SK-N-SH treated with all-trans-retinoic acid at 6 μM for 48 hours (cell line): Measurements from ENCODE around the gene BMPR1B.

ENCODE experiments used
- ATAC-seq: fragments of 200-7000 bp; cut with Tn5 transposase; 3 replicates; pipeline ENCODE4 v1.9.1; 2020; ENCODE audit warnings: mild to moderate bottlenecking, moderate library complexity
- ARNTL ChIP-seq: fragments of 450-650 bp; formaldehyde crosslinking; IDR thresholded peaks from 2 replicates; pipeline ENCODE4 v1.5.0; 2020; ENCODE audit warnings: low read depth, mild to moderate bottlenecking, moderate library complexity, borderline replicate concordance
- BACH2 ChIP-seq: fragments of 250-450 bp; sonication (Bioruptor Pico); IDR thresholded peaks from 2 replicates; pipeline ENCODE4 v1.9.0; 2021; ENCODE audit warnings: mild to moderate bottlenecking, borderline replicate concordance
- CREB5 ChIP-seq: fragments of 250-450 bp; sonication (Bioruptor Pico); IDR thresholded peaks from 2 replicates; pipeline ENCODE4 v1.5.1; 2020; ENCODE audit warnings: low read depth, mild to moderate bottlenecking, moderate library complexity
- CSDC2 ChIP-seq: fragments of 250-450 bp; sonication (Bioruptor Pico); IDR thresholded peaks from 2 replicates; pipeline ENCODE4 v1.5.0; 2020; ENCODE audit warnings: mild to moderate bottlenecking, moderate library complexity
- CSRNP3 ChIP-seq: fragments of 250-450 bp; sonication (Bioruptor Pico); IDR thresholded peaks from 2 replicates; pipeline ENCODE4 v1.5.1; 2021; ENCODE audit warnings: mild to moderate bottlenecking, moderate library complexity
- ESRRG ChIP-seq: fragments of 250-450 bp; sonication (Bioruptor Pico); IDR thresholded peaks from 2 replicates; pipeline ENCODE4 v1.6.1; 2021; ENCODE audit warnings: mild to moderate bottlenecking
- GLIS3 ChIP-seq: fragments of 250-450 bp; sonication (Bioruptor Pico); IDR thresholded peaks from 2 replicates; pipeline ENCODE4 v1.5.0; 2020; ENCODE audit warnings: mild to moderate bottlenecking, moderate library complexity
- ISL1 ChIP-seq: fragments of 250-450 bp; sonication (Bioruptor Pico); IDR thresholded peaks from 2 replicates; pipeline ENCODE4 v2.1.2; 2022; ENCODE audit warnings: mild to moderate bottlenecking, moderate library complexity
- OSR1 ChIP-seq: fragments of 250-450 bp; sonication (Bioruptor Pico); IDR thresholded peaks from 2 replicates; pipeline ENCODE4 v1.8.0; 2022; ENCODE audit warnings: moderate library complexity, mild to moderate bottlenecking, inconsistent platforms
- PATZ1 ChIP-seq: fragments of 250-450 bp; sonication (Bioruptor Pico); IDR thresholded peaks from 2 replicates; pipeline ENCODE4 v1.8.0; 2020; ENCODE audit warnings: mild to moderate bottlenecking, moderate library complexity, borderline replicate concordance
- PPARA ChIP-seq: fragments of 250-450 bp; sonication (Bioruptor Pico); IDR thresholded peaks from 2 replicates; pipeline ENCODE4 v1.5.0; 2020; ENCODE audit warnings: mild to moderate bottlenecking, borderline replicate concordance
- RARB ChIP-seq: fragments of 250-450 bp; sonication (Bioruptor Pico); IDR thresholded peaks from 2 replicates; pipeline ENCODE4 v1.8.0; 2021; ENCODE audit warnings: mild to moderate bottlenecking, moderate library complexity
- SNAI2 ChIP-seq: fragments of 250-450 bp; sonication (Bioruptor Pico); IDR thresholded peaks from 2 replicates; pipeline ENCODE4 v1.5.0; 2020; ENCODE audit warnings: mild to moderate bottlenecking, moderate library complexity
- TCF4 ChIP-seq: fragments of 250-450 bp; sonication (Bioruptor Pico); IDR thresholded peaks from 2 replicates; pipeline ENCODE4 v1.8.0; 2021; ENCODE audit warnings: mild to moderate bottlenecking, moderate library complexity, borderline replicate concordance
- TOX ChIP-seq: fragments of 250-450 bp; sonication (Bioruptor Pico); IDR thresholded peaks from 2 replicates; pipeline ENCODE4 v1.8.0; 2021; ENCODE audit warnings: mild to moderate bottlenecking, moderate library complexity, borderline replicate concordance
- TSHZ2 ChIP-seq: fragments of 250-450 bp; sonication (Bioruptor Pico); IDR thresholded peaks from 2 replicates; pipeline ENCODE4 v1.5.0; 2020; ENCODE audit warnings: mild to moderate bottlenecking, moderate library complexity
- ZC3H10 ChIP-seq: fragments of 250-450 bp; sonication (Bioruptor Pico); IDR thresholded peaks from 2 replicates; pipeline ENCODE4 v1.5.1; 2021; ENCODE audit warnings: mild to moderate bottlenecking, moderate library complexity
- ZFP3 ChIP-seq: fragments of 250-450 bp; sonication (Bioruptor Pico); IDR thresholded peaks from 2 replicates; pipeline ENCODE4 v1.5.0; 2020; ENCODE audit warnings: mild to moderate bottlenecking, moderate library complexity
- ZFP30 ChIP-seq: fragments of 450-650 bp; formaldehyde crosslinking; IDR thresholded peaks from 2 replicates; pipeline ENCODE4 v1.5.0; 2022; ENCODE audit warnings: mild to moderate bottlenecking, moderate library complexity
- ZNF565 ChIP-seq: fragments of 450-650 bp; formaldehyde crosslinking; conservative IDR thresholded peaks from 2 replicates; pipeline ENCODE4 v1.5.0; 2020; ENCODE audit warnings: low read depth, mild to moderate bottlenecking, moderate library complexity
- ZNF70 ChIP-seq: fragments of 450-650 bp; formaldehyde crosslinking; IDR thresholded peaks from 2 replicates; pipeline ENCODE4 v1.5.0; 2020; ENCODE audit warnings: mild to moderate bottlenecking, moderate library complexity
- ZNF8 ChIP-seq: fragments of 450-650 bp; formaldehyde crosslinking; IDR thresholded peaks from 2 replicates; pipeline ENCODE4 v1.5.0; 2020; ENCODE audit warnings: mild to moderate bottlenecking, moderate library complexity
- TF ChIP-seq, protein P1 (sequence below): fragments of 250-450 bp; sonication (Bioruptor Pico); IDR thresholded peaks from 2 replicates; pipeline ENCODE4 v1.8.0; 2021; ENCODE audit warnings: low read depth, mild to moderate bottlenecking, moderate library complexity, borderline replicate concordance

BMPR1B gene

DNA sequence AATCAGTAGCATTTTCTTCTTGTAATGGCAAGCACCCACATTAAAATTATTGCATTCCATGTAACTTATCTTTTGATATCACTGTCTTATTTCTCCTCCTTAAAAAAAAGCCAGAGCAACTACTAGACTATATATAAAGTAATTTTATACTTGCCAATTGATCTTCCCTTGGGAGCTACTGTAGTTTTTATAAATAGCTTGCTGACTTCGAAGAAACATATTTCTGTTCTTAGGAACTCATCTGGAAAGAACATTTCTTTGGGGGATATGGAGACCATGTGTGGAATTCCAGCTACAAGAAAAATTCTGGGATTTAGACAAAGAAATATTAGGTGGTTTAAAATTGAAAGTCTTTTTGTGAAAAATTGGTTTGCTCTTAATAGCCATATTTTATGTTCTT is 94.9 kb downstream of the BMPR1B start (continued):
- no peak for TF ChIP-seq BACH2 (CRISPR knock-in tag)
- TF ChIP-seq ESRRG (CRISPR knock-in tag): no peak

- no peak for ATAC-seq
- TF ChIP-seq BACH2 (CRISPR knock-in tag): no peak
Measured at GRCh38 chr4:94856030-94856429, 98.3 kb downstream of the BMPR1B start.

DNA sequence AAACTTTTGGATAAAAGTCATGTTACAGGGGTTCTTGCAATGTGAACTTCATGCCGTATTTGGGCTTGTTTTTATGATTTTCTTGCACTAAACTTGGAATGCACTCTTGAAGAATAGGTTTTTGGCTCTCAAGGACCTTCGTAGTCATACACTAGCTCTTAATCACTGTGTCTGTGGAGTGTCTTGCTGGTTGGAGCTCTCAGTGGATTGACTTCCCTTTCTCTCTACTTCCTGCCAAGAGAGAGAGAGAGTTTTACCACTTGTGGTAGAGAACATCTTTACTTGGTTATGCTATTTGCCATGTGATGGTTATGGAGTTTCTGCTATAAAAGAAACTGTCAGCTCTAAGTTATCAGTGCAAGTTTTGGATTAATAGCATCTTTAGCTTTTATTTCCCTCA is 112.4 kb downstream of the BMPR1B start:
- ATAC-seq: peak; percentile 49
- TF ChIP-seq BACH2 (CRISPR knock-in tag) (no peak), ZC3H10 (CRISPR knock-in tag) (no peak), TOX (CRISPR knock-in tag) (no peak), SNAI2 (CRISPR knock-in tag) (0 out of 2 replicates have a peak, but pooled peaks have one; percentile 26)

DNA sequence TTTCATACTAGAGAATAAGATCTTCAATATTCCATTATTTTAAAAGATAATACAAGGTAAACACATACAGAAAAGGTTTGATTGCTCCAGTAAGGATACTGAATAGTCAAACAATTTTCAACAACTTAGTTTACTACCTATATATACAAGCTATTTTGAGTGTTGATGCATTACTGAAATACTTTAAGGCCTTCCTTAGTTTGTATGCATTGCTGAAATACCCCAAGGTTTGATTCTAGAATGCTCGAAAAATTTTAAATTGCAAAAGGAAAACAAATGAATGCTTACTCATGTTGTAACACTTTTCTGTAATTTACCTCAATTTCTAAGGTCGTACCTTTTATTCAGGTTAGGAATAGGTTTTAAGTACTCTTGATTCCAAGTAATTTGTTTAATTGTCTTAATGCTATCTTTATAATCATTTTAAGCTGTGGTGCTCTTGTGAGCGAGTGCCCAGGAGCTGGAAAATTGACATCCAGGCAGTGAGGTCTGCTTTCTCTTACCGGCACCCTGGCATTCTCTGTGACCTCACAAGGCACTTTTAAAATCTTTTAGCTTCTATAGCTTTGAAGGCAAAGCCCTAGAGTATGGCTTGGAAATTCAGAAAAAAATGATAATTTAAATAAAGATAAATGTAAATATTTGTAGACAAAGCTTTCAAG is 114.0 kb downstream of the BMPR1B start:
- TF ChIP-seq, protein P1, sequence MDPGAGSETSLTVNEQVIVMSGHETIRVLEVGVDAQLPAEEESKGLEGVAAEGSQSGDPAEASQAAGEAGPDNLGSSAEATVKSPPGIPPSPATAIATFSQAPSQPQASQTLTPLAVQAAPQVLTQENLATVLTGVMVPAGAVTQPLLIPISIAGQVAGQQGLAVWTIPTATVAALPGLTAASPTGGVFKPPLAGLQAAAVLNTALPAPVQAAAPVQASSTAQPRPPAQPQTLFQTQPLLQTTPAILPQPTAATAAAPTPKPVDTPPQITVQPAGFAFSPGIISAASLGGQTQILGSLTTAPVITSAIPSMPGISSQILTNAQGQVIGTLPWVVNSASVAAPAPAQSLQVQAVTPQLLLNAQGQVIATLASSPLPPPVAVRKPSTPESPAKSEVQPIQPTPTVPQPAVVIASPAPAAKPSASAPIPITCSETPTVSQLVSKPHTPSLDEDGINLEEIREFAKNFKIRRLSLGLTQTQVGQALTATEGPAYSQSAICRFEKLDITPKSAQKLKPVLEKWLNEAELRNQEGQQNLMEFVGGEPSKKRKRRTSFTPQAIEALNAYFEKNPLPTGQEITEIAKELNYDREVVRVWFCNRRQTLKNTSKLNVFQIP (CRISPR knock-in tag): no peak; the same call in 1 of the 2 replicates
- no peak for TF ChIP-seq ESRRG (CRISPR knock-in tag)
- no peak for TF ChIP-seq ZNF565 (CRISPR knock-in tag)
- no peak for TF ChIP-seq CSRNP3 (CRISPR knock-in tag)
- no peak for TF ChIP-seq ARNTL
- peak; percentile 91 for TF ChIP-seq GLIS3
- TF ChIP-seq RARB (CRISPR knock-in tag): no peak
- TF ChIP-seq PPARA (CRISPR knock-in tag): no peak
- no peak for TF ChIP-seq BACH2 (CRISPR knock-in tag)
- 0 out of 2 replicates have a peak, but pooled peaks have one; percentile 15 for TF ChIP-seq SNAI2 (CRISPR knock-in tag)
- peak; percentile 93 for TF ChIP-seq ISL1 (CRISPR knock-in tag)
- TF ChIP-seq CREB5 (CRISPR knock-in tag): peak; percentile 45; the same call in 1 of the 2 replicates
- TF ChIP-seq ZFP3 (CRISPR knock-in tag): 0 out of 2 replicates have a peak, but pooled peaks have one; percentile 57
- TF ChIP-seq ZNF8 (CRISPR knock-in tag): no peak
- TF ChIP-seq PATZ1 (CRISPR knock-in tag): no peak
- TF ChIP-seq TOX (CRISPR knock-in tag): no peak
- TF ChIP-seq ZNF70 (CRISPR knock-in tag): no peak
- TF ChIP-seq OSR1: no peak
- peak; percentile 93 for TF ChIP-seq TSHZ2 (CRISPR knock-in tag)
- no peak for TF ChIP-seq ZC3H10 (CRISPR knock-in tag)
- peak; percentile 90 for TF ChIP-seq TCF4
- TF ChIP-seq ZFP30 (CRISPR knock-in tag): no peak
- TF ChIP-seq CSDC2: no peak
- peak; percentile 35; the same call in 1 of the 3 replicates for ATAC-seq
